K562 (cell line): ENCODE data around the gene CLTRN. TPM values are rescaled to one million over a fixed set of nuclear protein-coding genes. Genes with fewer than 3 reads are reported as not detected.
A peak's percentile ranks its signal among the peaks of the same experiment; 100 is the strongest.

ENCODE experiments used
- ADNP ChIP-seq: fragments of 200-800 bp; sonication (Bioruptor generic); IDR thresholded peaks from 2 replicates; pipeline ENCODE4 v1.6.1; 2016; ENCODE audit warnings: missing genetic modification characterization, missing compliant biosample characterization
- AFF4 ChIP-seq: sonication (generic); formaldehyde crosslinking; IDR thresholded peaks from 2 replicates; pipeline ENCODE4 v1.8.0; 2023; ENCODE audit warnings: mild to moderate bottlenecking, missing genetic modification reagents
- CREM ChIP-seq: IDR thresholded peaks from 2 replicates; pipeline ENCODE4 v1.6.1; 2014; ENCODE audit warnings: antibody characterized with exemption, low read depth
- FOS ChIP-seq: IDR thresholded peaks from 3 replicates; pipeline ENCODE4 v1.6.1; 2011; ENCODE audit not compliant: insufficient read length; ENCODE audit errors: extremely low read depth
- HMGXB4 ChIP-seq: sonication (generic); formaldehyde crosslinking; IDR thresholded peaks from 2 replicates; pipeline ENCODE4 v1.8.1; 2023; ENCODE audit warnings: mild to moderate bottlenecking, missing genetic modification reagents
- LCOR ChIP-seq: sonication (generic); formaldehyde crosslinking; IDR thresholded peaks from 2 replicates; pipeline ENCODE4 v1.8.0; 2022; ENCODE audit warnings: mild to moderate bottlenecking, missing genetic modification reagents
- NELFE ChIP-seq: IDR thresholded peaks from 2 replicates; pipeline ENCODE4 v1.6.1; 2011; ENCODE audit warnings: mild to moderate bottlenecking; ENCODE audit not compliant: insufficient read depth, insufficient read length
- PATZ1 ChIP-seq: fragments of 250-450 bp; sonication (Bioruptor Pico); IDR thresholded peaks from 2 replicates; pipeline ENCODE4 v1.5.0; 2020; ENCODE audit warnings: mild to moderate bottlenecking, borderline replicate concordance
- TEAD1 ChIP-seq, 2 experiments: fragments of 450-650 bp in 1 of 2; sonication (generic) in 1 of 2; formaldehyde crosslinking; IDR thresholded peaks; 2 replicates each; pipeline versions ENCODE4 v1.4.0 to v1.8.0; 2020 to 2022; ENCODE audit warnings: mild to moderate bottlenecking in 2 of 2, missing genetic modification reagents in 1 of 2
- TEAD2 ChIP-seq: fragments of 450-650 bp; IDR thresholded peaks from 2 replicates; pipeline ENCODE4 v1.6.1; 2016; ENCODE audit warnings: missing genetic modification characterization, control low read depth, missing compliant biosample characterization
- TGIF2 ChIP-seq: sonication (generic); formaldehyde crosslinking; IDR thresholded peaks from 2 replicates; pipeline ENCODE4 v1.8.1; 2022; ENCODE audit warnings: mild to moderate bottlenecking, missing genetic modification reagents, moderate library complexity
- TSC22D4 ChIP-seq: fragments of 450-650 bp; IDR thresholded peaks from 2 replicates; pipeline ENCODE4 v1.6.1; 2016; ENCODE audit warnings: missing genetic modification characterization, missing biosample characterization, control low read depth
- VEZF1 ChIP-seq: fragments of 200-800 bp; sonication (Bioruptor generic); IDR thresholded peaks from 2 replicates; pipeline ENCODE4 v1.6.1; 2017; ENCODE audit warnings: missing genetic modification characterization, missing compliant biosample characterization
- ZBTB8A ChIP-seq: fragments of 450-650 bp; IDR thresholded peaks from 2 replicates; pipeline ENCODE4 v1.6.1; 2018; ENCODE audit warnings: mild to moderate bottlenecking, moderate library complexity; ENCODE audit not compliant: partially characterized antibody
- ZC3H8 ChIP-seq: fragments of 450-650 bp; IDR thresholded peaks from 2 replicates; pipeline ENCODE4 v1.6.1; 2017
- ZNF316 ChIP-seq: fragments of 450-650 bp; IDR thresholded peaks from 2 replicates; pipeline ENCODE4 v1.6.1; 2016
- ZNF639 ChIP-seq, 2 experiments: fragments of 200-800 bp in 1 of 2; sonication (Bioruptor generic) in 1 of 2; sonication (generic) in 1 of 2; formaldehyde crosslinking in 1 of 2; IDR thresholded peaks in 1 of 2; conservative IDR thresholded peaks in 1 of 2; 2 replicates each; pipeline versions ENCODE4 v1.5.0 to v1.6.1; 2016 to 2020; ENCODE audit warnings: missing compliant biosample characterization in 1 of 2, missing genetic modification characterization in 1 of 2, missing genetic modification reagents in 1 of 2
- ZNF644 ChIP-seq: fragments of 200-800 bp; sonication (Bioruptor generic); IDR thresholded peaks from 2 replicates; pipeline ENCODE4 v1.6.1; 2016; ENCODE audit warnings: low read depth, missing genetic modification characterization, missing compliant biosample characterization
- polyA plus RNA-seq, 8 experiments: library from polyadenylated mRNA; depleted of rRNA in 4 of 8; stranded (reverse) in 5 of 8; unstranded in 3 of 8; fragments of >200 nt; fragmentation: Nextera tagmentation in 2 of 8; fragmentation: Illumina TruSeq in 1 of 8; extraction: Ambion mirVana in 2 of 8; extraction: Trizol in 1 of 8; gene quantifications; 2 replicates each; pipeline versions ENCODE4 v1.2.1 to v1.2.3, GENCODE V29; 2011 to 2014; ENCODE audit warnings: inconsistent platforms in 1 of 8, missing spikeins in 1 of 8
- total RNA-seq, 7 experiments: library from RNA; depleted of rRNA in 6 of 7; stranded (reverse); fragments of >200 nt in 6 of 7; fragmentation: Illumina TruSeq in 2 of 7; extraction: Trizol in 2 of 7; gene quantifications; 2 replicates each; pipeline versions ENCODE4 v1.2.1 to v1.2.3, GENCODE V29; 2011 to 2021; ENCODE audit warnings: low replicate concordance in 1 of 7

The CLTRN gene
- total and polyA plus RNA-seq, 9 of the 15 experiments (the other 6 are each of a cell fraction or from before 2014, with no cell fraction given), result 0.11 to 0.36 (median 0.18) TPM; not detected in 2

GRCh38 chrX:15674514-15674840 lies 9.9 kb upstream of the CLTRN start (continued):
- TF ChIP-seq VEZF1 (CRISPR knock-in tag) (no peak), ZNF644 (tag) (0 out of 2 replicates have a peak, but pooled peaks have one; percentile 34), AFF4 (CRISPR knock-in tag) (peak; percentile 10; the same call in 1 of the 2 replicates), TEAD2 (tag) (no peak), PATZ1 (CRISPR knock-in tag) (no peak), ZBTB8A (no peak), FOS (no peak), TEAD1 (CRISPR knock-in tag; IDR thresholded peaks at IDR 0.05) (no peak; a peak in 1 of 4 replicates), ADNP (tag) (no peak), TSC22D4 (tag) (no peak), CREM (no peak), LCOR (no peak), ZNF316 (no peak), ZC3H8 (no peak), HMGXB4 (CRISPR knock-in tag) (no peak), TGIF2 (CRISPR knock-in tag) (no peak), NELFE (no peak), ZNF639 (CRISPR knock-in tag; conservative IDR thresholded peaks at IDR 0.05 in 1 of 2, IDR thresholded peaks at IDR 0.05 in 1 of 2) (0 out of 4 replicates have a peak, but pooled peaks of 1 of the 2 experiments have one; percentile 44)
